ENCODE measurements around the gene SLC25A1. TPM values are rescaled to one million over a fixed set of nuclear protein-coding genes. Genes with fewer than 3 reads are reported as not detected.

SLC25A1 gene
- total and polyA plus RNA-seq, 2 donors (not counting 1 experiment from before 2014, with no cell fraction given), result 41.3 to 47.7 TPM

DNA sequence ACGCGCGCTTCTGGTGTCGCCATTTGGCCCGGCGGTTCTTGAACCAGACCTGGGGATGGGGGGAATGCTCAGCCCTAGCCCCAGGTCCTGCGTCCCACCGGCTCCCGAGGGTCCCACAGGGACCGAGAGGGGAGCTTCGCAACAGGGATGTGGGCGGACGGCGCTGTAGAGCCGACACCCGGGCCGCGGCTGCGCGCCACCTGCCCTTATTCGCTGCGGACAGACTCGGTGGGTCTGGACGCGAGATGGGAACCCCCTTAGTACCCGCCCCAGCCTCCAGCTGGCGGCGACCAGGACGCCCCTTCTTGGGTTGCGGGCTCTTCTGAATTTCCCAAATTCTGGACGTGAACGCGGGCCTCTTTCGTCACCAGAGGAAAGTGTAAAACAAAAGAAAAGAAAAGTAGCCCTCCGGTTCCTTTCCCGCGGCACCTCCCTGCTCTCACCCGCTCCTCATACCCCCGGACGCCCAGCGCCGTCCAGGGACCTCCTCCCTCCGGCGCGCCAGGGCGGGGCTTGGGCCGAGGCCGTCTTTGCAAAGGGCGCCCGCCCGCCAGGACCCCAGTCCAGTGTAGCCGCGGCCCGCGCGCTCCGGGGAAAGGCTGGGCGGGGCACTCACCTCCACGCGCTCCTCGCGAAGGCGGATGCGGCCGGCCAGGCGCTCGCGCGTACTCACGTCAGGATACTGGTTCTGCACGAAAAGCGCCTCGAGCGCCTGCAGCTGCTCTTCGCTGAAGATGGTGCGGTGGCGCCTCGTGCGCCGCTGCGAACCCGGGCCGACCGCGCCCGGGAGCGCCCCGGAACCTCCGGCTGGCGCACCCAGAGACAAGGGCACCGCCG lies 29.3 kb downstream of the SLC25A1 start:
- H3K4me3 ChIP-seq (ENCODE audit: control extremely low read depth in 1 of 5, extremely low read depth in 1 of 5, insufficient read depth in 1 of 5, low read depth in 2 of 5, low read length in 4 of 5), result peak overlapping the region in 3 of 5 experiments; percentile 33 to 41 (median 40)
- H3K27ac ChIP-seq (ENCODE audit: low read length in 2 of 2), result no peak overlapping the region
- H3K79me2 ChIP-seq (ENCODE audit: control insufficient read depth, insufficient read depth, low read length), result peaks cover 2% of the 10 kb centered on the region
- H3K27ac Mint-ChIP-seq, result no peak overlapping the region
- peak overlapping the region; percentile 51 for H3K9ac ChIP-seq (ENCODE audit: low read length)
- ChIA-PET POLR2A (no interaction called here), CTCF (interaction anchor here (7.2 kb wide), 1 partner anchor 481 kb away, joined by 73 read pairs; no protein-coding TSS in a partner anchor)
- H3K4me3 Mint-ChIP-seq, result peak overlapping the region; percentile 52
- H3K9me3 Mint-ChIP-seq (ENCODE audit: insufficient read depth), result peaks cover 4% of the 10 kb centered on the region
- intact Hi-C loops (cut with micrococcal nuclease), result no loop called here
- H3K27me3 ChIP-seq (replicated peaks in 1 of 4; ENCODE audit: control extremely low read depth in 1 of 4, control insufficient read depth in 3 of 4, insufficient read depth in 4 of 4, low read length in 3 of 4), result peaks cover 0 to 52% (median 22%) of the 10 kb centered on the region in 4 experiments
- peaks cover 17% of the 10 kb centered on the region for H3K4me1 Mint-ChIP-seq
- peak; percentile 65 for DNase-seq
- H2AFZ ChIP-seq (ENCODE audit: insufficient read depth, low read depth, low read length, poor library complexity, severe bottlenecking), result peak overlapping the region; percentile 71
- WGBS (ENCODE audit: insufficient coverage), result 7% methylated on average over 87 of the region's 92 CpGs
- no peaks in the 10 kb centered on the region for H3K36me3 ChIP-seq (replicated peaks in 1 of 2; ENCODE audit: control extremely low read depth in 1 of 2, control insufficient read depth in 1 of 2, extremely low read depth in 1 of 2, insufficient read depth in 2 of 2, low read length in 1 of 2)
- peaks cover 33% of the 10 kb centered on the region for H3K27me3 Mint-ChIP-seq
- ATAC-seq (ENCODE audit: low read depth), result no peak
- H3K9me3 ChIP-seq (ENCODE audit: control extremely low read depth in 1 of 3, control insufficient read depth in 2 of 3, insufficient read depth in 1 of 3, low read length in 2 of 3), result peaks cover 0 to 16% (median 0%) of the 10 kb centered on the region in 3 donors
- H3K4me2 ChIP-seq (replicated peaks; ENCODE audit: low read depth, low read length, poor library complexity, severe bottlenecking), result peak overlapping the region; percentile 82
- H3K4me1 ChIP-seq (ENCODE audit: control insufficient read depth in 2 of 2, insufficient read depth in 2 of 2, low read length in 2 of 2), result peaks cover 13 to 16% of the 10 kb centered on the region in 2 donors
- H4K20me1 ChIP-seq (ENCODE audit: control insufficient read depth, insufficient read depth, low read length, poor library complexity, severe bottlenecking), result no peaks in the 10 kb centered on the region
- TF ChIP-seq, protein P1, sequence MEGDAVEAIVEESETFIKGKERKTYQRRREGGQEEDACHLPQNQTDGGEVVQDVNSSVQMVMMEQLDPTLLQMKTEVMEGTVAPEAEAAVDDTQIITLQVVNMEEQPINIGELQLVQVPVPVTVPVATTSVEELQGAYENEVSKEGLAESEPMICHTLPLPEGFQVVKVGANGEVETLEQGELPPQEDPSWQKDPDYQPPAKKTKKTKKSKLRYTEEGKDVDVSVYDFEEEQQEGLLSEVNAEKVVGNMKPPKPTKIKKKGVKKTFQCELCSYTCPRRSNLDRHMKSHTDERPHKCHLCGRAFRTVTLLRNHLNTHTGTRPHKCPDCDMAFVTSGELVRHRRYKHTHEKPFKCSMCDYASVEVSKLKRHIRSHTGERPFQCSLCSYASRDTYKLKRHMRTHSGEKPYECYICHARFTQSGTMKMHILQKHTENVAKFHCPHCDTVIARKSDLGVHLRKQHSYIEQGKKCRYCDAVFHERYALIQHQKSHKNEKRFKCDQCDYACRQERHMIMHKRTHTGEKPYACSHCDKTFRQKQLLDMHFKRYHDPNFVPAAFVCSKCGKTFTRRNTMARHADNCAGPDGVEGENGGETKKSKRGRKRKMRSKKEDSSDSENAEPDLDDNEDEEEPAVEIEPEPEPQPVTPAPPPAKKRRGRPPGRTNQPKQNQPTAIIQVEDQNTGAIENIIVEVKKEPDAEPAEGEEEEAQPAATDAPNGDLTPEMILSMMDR (IDR thresholded peaks at IDR 0.05), result no peak
- TF ChIP-seq EZH2 (IDR thresholded peaks at IDR 0.05; ENCODE audit: borderline replicate concordance, insufficient read depth, low read depth, low read length, poor library complexity, severe bottlenecking), result no peak
